IMR-90 (cell line): ENCODE data around the gene KCP.

ENCODE experiments used
- CEBPB ChIP-seq: IDR thresholded peaks from 2 replicates; pipeline ENCODE4 v1.6.1; 2012; ENCODE audit warnings: low read depth, low read length, improper control_type of control experiment
- CTCF ChIP-seq: conservative IDR thresholded peaks from 2 replicates; pipeline ENCODE4 v1.5.1; 2012; ENCODE audit warnings: mild to moderate bottlenecking, low read depth, low read length, improper control_type of control experiment
- MAFK ChIP-seq: IDR thresholded peaks from 2 replicates; pipeline ENCODE4 v1.6.1; 2012; ENCODE audit warnings: low read depth, low read length, improper control_type of control experiment
- POLR2A ChIP-seq: IDR thresholded peaks from 2 replicates; pipeline ENCODE4 v1.6.1; 2012; ENCODE audit warnings: mild to moderate bottlenecking, low read depth, low read length
- RCOR1 ChIP-seq: IDR thresholded peaks from 2 replicates; pipeline ENCODE4 v1.6.1; 2012; ENCODE audit warnings: mild to moderate bottlenecking, low read length, improper control_type of control experiment; ENCODE audit not compliant: insufficient replicate concordance
- USF2 ChIP-seq: fragments of 150-350 bp; IDR thresholded peaks from 2 replicates; pipeline ENCODE4 v1.6.1; 2017; ENCODE audit warnings: mild to moderate bottlenecking, antibody characterized with exemption, low read length, low read depth

DNA sequence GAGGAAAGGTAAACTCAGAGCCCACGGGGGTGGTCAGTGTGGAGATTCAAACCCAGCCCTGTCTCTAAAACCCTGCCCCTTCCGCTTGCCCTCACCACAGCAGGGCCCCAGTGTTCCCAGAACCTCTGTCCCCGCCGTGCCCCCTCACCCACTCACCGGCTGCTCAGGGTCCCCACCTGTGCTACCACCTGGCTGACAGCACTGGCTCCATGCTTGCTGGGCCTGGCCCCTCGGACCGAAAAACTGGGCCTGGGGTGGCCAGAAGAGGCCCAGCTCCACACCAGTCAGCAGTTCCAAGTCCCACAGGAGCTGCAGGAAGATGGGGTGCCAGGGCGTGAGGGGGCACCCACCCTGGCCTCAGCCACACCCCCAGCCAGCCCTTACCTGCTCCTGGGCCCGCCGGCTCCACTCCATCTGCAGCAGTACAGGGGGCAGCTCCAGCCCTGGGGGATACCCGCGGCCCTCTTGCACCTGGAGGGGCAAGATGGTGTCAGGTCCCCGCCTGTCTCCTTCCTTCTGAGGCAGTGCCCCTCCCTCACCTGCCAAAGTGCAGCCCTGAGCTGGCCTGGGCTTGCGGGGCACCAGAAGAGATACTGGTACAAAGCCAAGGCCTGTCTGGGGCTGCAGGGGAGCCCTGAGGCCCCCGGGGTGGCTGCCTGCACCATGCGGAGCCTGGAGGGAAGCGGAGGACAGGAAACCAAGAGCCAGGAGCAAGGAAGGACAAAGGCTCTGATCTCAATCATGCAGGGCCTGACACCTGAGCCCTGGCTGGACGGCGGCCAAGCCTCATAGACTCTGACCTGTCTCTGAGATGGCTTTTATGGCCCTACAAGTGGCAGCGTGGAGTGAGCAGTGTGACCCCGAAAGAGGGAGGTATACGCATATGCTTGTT is 36.1 kb downstream of the KCP start:
- no peak for TF ChIP-seq RCOR1
- no peak for TF ChIP-seq POLR2A
- TF ChIP-seq CTCF = no peak
- TF ChIP-seq CEBPB = no peak
- TF ChIP-seq MAFK = no peak
- no peak for TF ChIP-seq USF2
